Body of pancreas (tissue), 4 donors: ENCODE results near the gene C6orf62. TPM values are rescaled to one million over a fixed set of nuclear protein-coding genes. Genes with fewer than 3 reads are reported as not detected.
"Not testable (repeated sequence)": the region's sequence is repeated elsewhere in the genome, so short reads cannot be mapped to it uniquely, and the experiment has no call there.

Source experiments
- ATAC-seq: fragments of 150-250 bp; one replicate; pipeline ENCODE4 v1.9.1; 2016
- DNase-seq, 4 donors: peaks; one replicate each; pipeline ENCODE4 v3.0.0-alpha.2; 2019
- H3K27ac ChIP-seq, 4 donors: fragments of 200-600 bp; sonication (generic); 1 replicate in 3 of 4; 2 replicates in 1 of 4; pipeline versions ENCODE4 v1.5.1 to v1.6.1; 2016 to 2019; ENCODE audit warnings: mild to moderate bottlenecking in 1 of 4, mixed read lengths in 1 of 4, moderate library complexity in 1 of 4
- H3K27me3 ChIP-seq, 2 donors: fragments of 200-600 bp; sonication (generic); one replicate each; pipeline ENCODE4 v1.6.0; 2016; ENCODE audit warnings: mild to moderate bottlenecking in 1 of 2
- H3K36me3 ChIP-seq, 2 donors: fragments of 200-600 bp; sonication (generic); replicated peaks in 1 of 2; 2 replicates each; pipeline ENCODE4 v1.5.1; 2016; ENCODE audit warnings: low read depth in 2 of 2; ENCODE audit not compliant: insufficient read depth in 1 of 2
- H3K4me1 ChIP-seq: fragments of 200-600 bp; sonication (generic); one replicate; pipeline ENCODE4 v1.6.0; 2016
- H3K4me3 ChIP-seq, 2 donors: fragments of 200-600 bp; sonication (generic); 1 replicate in 1 of 2; 2 replicates in 1 of 2; pipeline ENCODE4 v1.5.1; 2016 to 2019
- H3K9me3 ChIP-seq, 3 donors: fragments of 200-600 bp; sonication (generic); 1 replicate in 2 of 3; 2 replicates in 1 of 3; pipeline ENCODE4 v1.5.1; 2016
- CTCF ChIP-seq, 7 experiments: fragments of 450-650 bp in 4 of 7; fragments of 200-600 bp in 3 of 7; sonication (generic) in 3 of 7; IDR thresholded peaks; one replicate each; pipeline ENCODE4 v1.5.1; 2016 to 2019; ENCODE audit warnings: antibody characterized with exemption in 7 of 7
- POLR2A ChIP-seq, 3 donors: fragments of 450-650 bp; IDR thresholded peaks; one replicate each; pipeline ENCODE4 v1.6.1; 2016; ENCODE audit warnings: antibody characterized with exemption in 3 of 3, mild to moderate bottlenecking in 2 of 3
- WGBS, 2 donors: methylation state at CpG; one replicate each; pipeline ENCODE4 v1.1.5; 2017; 5-methylcytosine and 5-hydroxymethylcytosine counted together
- intact Hi-C: fragments of 100-400 bp; cut with DNase I; formaldehyde crosslinking; loops from one replicate; pipeline ENCODE4 v1.15.1; 2023
- total RNA-seq, 2 donors: library from RNA; depleted of rRNA; stranded (reverse); fragments of >200 nt; gene quantifications; one replicate each; pipeline ENCODE4 v1.1.0, GENCODE V29; 2016

C6orf62 gene
- total RNA-seq, 2 donors from 2014 or later: 46.5 to 70.0 TPM

GRCh38 chr6:24764833-24765828, 46.2 kb upstream of the C6orf62 start:
- intact Hi-C loops: loop anchor here (5.0 to 10.0 kb wide), 2 partner anchors 50 to 183 kb away; partner anchors contain the start of gene C6orf62
- peak in 1 of 3 donors; percentile 14 for TF ChIP-seq POLR2A (IDR thresholded peaks at IDR 0.05)

GRCh38 chr6:24763578-24763977, 44.6 kb upstream of the C6orf62 start:
- ATAC-seq: peak; percentile 48
- Histone ChIP-seq H3K4me1 (peaks cover 43% of the 10 kb centered on the region), H3K4me3 (no peak overlapping the region), H3K27me3 (no peaks in the 10 kb centered on the region), H3K9me3 (no peaks in the 10 kb centered on the region), H3K36me3 (no peaks in the 10 kb centered on the region), H3K27ac (peak overlapping the region in 2 of 4 donors; percentile 32 to 38)
- peak in 3 of 4 donors; percentile 46 to 53 (median 48) for DNase-seq
- 12 to 24% methylated on average over 3 of the region's 3 CpGs for WGBS, 2 donors
- intact Hi-C loops: loop anchor here (10.0 kb wide), 1 partner anchor 49 kb away; the partner anchor contains the start of gene C6orf62
- TF ChIP-seq CTCF (IDR thresholded peaks at IDR 0.05) (no peak), POLR2A (IDR thresholded peaks at IDR 0.05) (no peak)

More at GRCh38 chr6:24764833-24765828, 46.2 kb upstream of the C6orf62 start:
- not testable (repeated sequence) for ATAC-seq, H3K9me3 ChIP-seq, DNase-seq, H3K36me3 ChIP-seq, H3K4me3 ChIP-seq, H3K27me3 ChIP-seq
- H3K27ac ChIP-seq: peak overlapping the region in 3 of 4 donors; percentile 54 to 77 (median 64)
- peaks cover 43% of the 10 kb centered on the region for H3K4me1 ChIP-seq
- 74 to 77% methylated on average over 10 to 20 of the region's 20 CpGs for WGBS, 2 donors

GRCh38 chr6:24761851-24762250, 42.9 kb upstream of the C6orf62 start:
- no peak for TF ChIP-seq POLR2A (IDR thresholded peaks at IDR 0.05)
- TF ChIP-seq CTCF (IDR thresholded peaks at IDR 0.05): no peak
- no peaks in the 10 kb centered on the region for H3K9me3 ChIP-seq
- H3K4me1 ChIP-seq: peaks cover 38% of the 10 kb centered on the region
- DNase-seq (no peak), ATAC-seq (no peak)
- H3K27ac ChIP-seq: no peak overlapping the region
- H3K36me3 ChIP-seq: no peaks in the 10 kb centered on the region
- intact Hi-C loops: loop anchor here (10.0 kb wide), 1 partner anchor 47 kb away; the partner anchor contains the start of gene C6orf62
- H3K4me3 ChIP-seq: no peak overlapping the region
- H3K27me3 ChIP-seq: no peaks in the 10 kb centered on the region

GRCh38 chr6:24761193-24761835, 42.4 kb upstream of the C6orf62 start:
- no peak for DNase-seq
- Histone ChIP-seq H3K27ac (no peak overlapping the region), H3K4me3 (no peak overlapping the region), H3K4me1 (peaks cover 33% of the 10 kb centered on the region), H3K27me3 (no peaks in the 10 kb centered on the region), H3K9me3 (no peaks in the 10 kb centered on the region), H3K36me3 (no peaks in the 10 kb centered on the region)
- intact Hi-C loops: loop anchor here (10.0 kb wide), 1 partner anchor 47 kb away; the partner anchor contains the start of gene C6orf62
- TF ChIP-seq CTCF (IDR thresholded peaks at IDR 0.05): no peak
- TF ChIP-seq POLR2A (IDR thresholded peaks at IDR 0.05): no peak
- WGBS, 2 donors: 88 to 91% methylated on average over 5 to 13 of the region's 17 CpGs
- ATAC-seq: no peak

DNA sequence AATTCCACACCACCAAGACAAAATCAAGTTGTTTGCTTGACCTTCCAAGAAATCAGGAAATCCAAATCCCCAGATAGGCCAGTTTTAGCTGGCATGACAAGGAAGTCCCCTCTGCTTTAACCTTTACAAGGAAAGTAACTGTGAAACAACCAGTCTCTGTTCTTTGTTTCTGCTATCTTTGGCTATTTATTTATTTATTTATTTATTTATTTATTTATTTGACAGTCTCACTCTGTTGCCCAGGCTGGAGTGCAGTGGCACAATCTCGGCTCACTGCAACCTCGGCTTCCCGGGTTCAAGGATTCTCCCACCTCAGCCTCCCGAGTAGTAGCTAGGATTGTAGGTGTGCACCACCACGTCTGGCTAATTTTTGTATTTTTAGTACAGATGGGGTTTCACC, 41.3 kb upstream of the C6orf62 start:
- Histone ChIP-seq H3K4me1 (peaks cover 22% of the 10 kb centered on the region), H3K9me3 (no peaks in the 10 kb centered on the region), H3K27ac (no peak overlapping the region), H3K36me3 (no peaks in the 10 kb centered on the region), H3K4me3 (no peak overlapping the region), H3K27me3 (no peaks in the 10 kb centered on the region)
- WGBS, 2 donors: 83 to 84% methylated on average over 5 of the region's 5 CpGs
- intact Hi-C loops: loop anchor here (10.0 kb wide), 1 partner anchor 45 kb away; the partner anchor contains the start of gene C6orf62
- ATAC-seq: no peak
- DNase-seq: no peak
- TF ChIP-seq POLR2A (IDR thresholded peaks at IDR 0.05) (no peak), CTCF (IDR thresholded peaks at IDR 0.05) (no peak)
